BE2C (cell line): ENCODE results near the gene ASS1. TPM values are rescaled to one million over a fixed set of nuclear protein-coding genes. Genes with fewer than 3 reads are reported as not detected.
"Not testable (repeated sequence)": the region's sequence is repeated elsewhere in the genome, so short reads cannot be mapped to it uniquely, and the experiment has no call there.

Source experiments
- DNase-seq: peaks from one replicate; pipeline ENCODE4 v3.0.0-alpha.2; 2020
- H3K27me3 ChIP-seq: fragments of 250-450 bp; sonication (Bioruptor Pico); 2 replicates; pipeline ENCODE4 v1.5.1; 2020; ENCODE audit warnings: mild to moderate bottlenecking
- H3K36me3 ChIP-seq: fragments of 250-450 bp; sonication (Bioruptor Pico); 2 replicates; pipeline ENCODE4 v1.5.1; 2020; ENCODE audit warnings: mild to moderate bottlenecking
- H3K4me1 ChIP-seq: fragments of 250-450 bp; sonication (Bioruptor Pico); 2 replicates; pipeline ENCODE4 v1.5.1; 2020
- H3K4me3 ChIP-seq: 2 replicates; pipeline ENCODE4 v1.5.1; 2011; ENCODE audit warnings: low read depth, low read length
- H3K9me3 ChIP-seq: fragments of 250-450 bp; sonication (Bioruptor Pico); 2 replicates; pipeline ENCODE4 v1.5.1; 2020
- CTCF ChIP-seq: IDR thresholded peaks from 2 replicates; pipeline ENCODE4 v1.5.1; 2012; ENCODE audit warnings: mild to moderate bottlenecking, low read depth, low read length
- polyA plus RNA-seq: library from polyadenylated mRNA; unstranded; fragments of >200 nt; gene quantifications from one replicate; pipeline ENCODE4 v1.2.1, GENCODE V29; 2012; ENCODE audit warnings: low read depth, missing spikeins; ENCODE audit not compliant: insufficient read length, insufficient read depth

Gene ASS1
- polyA plus RNA-seq = 478 TPM

GRCh38 chr9:130444565-130445221 is at the start of gene ASS1:
TSS of gene ASS1 (plus strand) at chr9:130444961. CDS start at chr9:130452229, 7,268 bp downstream.
- TF ChIP-seq CTCF = no peak
- H3K4me3 ChIP-seq = peak within 1 kb of the TSS; percentile 83
- peaks cover 20% of the 10 kb centered on the region for H3K4me1 ChIP-seq
- no peaks in the 10 kb centered on the region for H3K27me3 ChIP-seq
- H3K36me3 ChIP-seq = no peaks in the 10 kb centered on the region
- H3K9me3 ChIP-seq = no peaks in the 10 kb centered on the region
- DNase-seq = peak; percentile 86

- Histone ChIP-seq H3K9me3 (no peaks in the 10 kb centered on the region), H3K27me3 (no peaks in the 10 kb centered on the region), H3K36me3 (no peaks in the 10 kb centered on the region), H3K4me1 (peaks cover 4% of the 10 kb centered on the region), H3K4me3 (no peak overlapping the region)
- no peak for TF ChIP-seq CTCF
- no peak for DNase-seq
Measured at GRCh38 chr9:130395810-130396435, 48.8 kb upstream of the ASS1 start.

- TF ChIP-seq CTCF = no peak
- Histone ChIP-seq H3K9me3 (no peaks in the 10 kb centered on the region), H3K27me3 (no peaks in the 10 kb centered on the region), H3K36me3 (no peaks in the 10 kb centered on the region), H3K4me1 (peaks cover 4% of the 10 kb centered on the region), H3K4me3 (no peak overlapping the region)
- peak; percentile 56 for DNase-seq
Measured at GRCh38 chr9:130396581-130396980, 48.2 kb upstream of the ASS1 start.

GRCh38 chr9:130398487-130399240 is 46.1 kb upstream of the ASS1 start:
- Histone ChIP-seq H3K36me3 (no peaks in the 10 kb centered on the region), H3K4me1 (peaks cover 4% of the 10 kb centered on the region), H3K27me3 (no peaks in the 10 kb centered on the region), H3K9me3 (no peaks in the 10 kb centered on the region), H3K4me3 (no peak overlapping the region)
- DNase-seq = no peak
- TF ChIP-seq CTCF = no peak

GRCh38 chr9:130399768-130400167 is 45.0 kb upstream of the ASS1 start:
- no peak for TF ChIP-seq CTCF
- no peak for DNase-seq
- no peaks in the 10 kb centered on the region for H3K9me3 ChIP-seq
- no peaks in the 10 kb centered on the region for H3K27me3 ChIP-seq
- H3K4me3 ChIP-seq = no peak overlapping the region
- peaks cover 4% of the 10 kb centered on the region for H3K4me1 ChIP-seq
- H3K36me3 ChIP-seq = no peaks in the 10 kb centered on the region

- no peak for TF ChIP-seq CTCF
- no peak overlapping the region for H3K4me3 ChIP-seq
- peaks cover 4% of the 10 kb centered on the region for H3K4me1 ChIP-seq
- no peaks in the 10 kb centered on the region for H3K27me3 ChIP-seq
- H3K9me3 ChIP-seq = no peaks in the 10 kb centered on the region
- DNase-seq = no peak
- no peaks in the 10 kb centered on the region for H3K36me3 ChIP-seq
Measured at GRCh38 chr9:130400870-130401269, 43.9 kb upstream of the ASS1 start.

- DNase-seq, H3K9me3 ChIP-seq, H3K4me3 ChIP-seq, H3K4me1 ChIP-seq, H3K36me3 ChIP-seq, H3K27me3 ChIP-seq: not testable (repeated sequence)
Measured at GRCh38 chr9:130401742-130402141, 43.0 kb upstream of the ASS1 start.
